HG02943 (cell line): Measurements from ENCODE around the gene RTN4R.
"Not testable (repeated sequence)": the region's sequence is repeated elsewhere in the genome, so short reads cannot be mapped to it uniquely, and the experiment has no call there.

Experiments used
- ATAC-seq: cut with Tn5 transposase; IDR thresholded peaks from one replicate; pipeline ENCODE4 v1.9.1; 2021; ENCODE audit warnings: mild to moderate bottlenecking, low read depth, moderate library complexity; ENCODE audit not compliant: unreplicated experiment

Gene RTN4R

GRCh38 chr22:20289182-20290044, 21.3 kb upstream of the RTN4R start:
- ATAC-seq = not testable (repeated sequence)

- ATAC-seq = not testable (repeated sequence)
These were observed 18.8 kb upstream of the RTN4R start for GRCh38 chr22:20286784-20287423.

GRCh38 chr22:20286312-20286660, 18.2 kb upstream of the RTN4R start:
- not testable (repeated sequence) for ATAC-seq

- ATAC-seq = not testable (repeated sequence)
These were observed 17.6 kb upstream of the RTN4R start for GRCh38 chr22:20285473-20286311.

- no peak for ATAC-seq
These were observed 16.5 kb upstream of the RTN4R start for GRCh38 chr22:20284471-20285086.

- ATAC-seq = no peak
These were observed 15.6 kb upstream of the RTN4R start for GRCh38 chr22:20283674-20284066.

- ATAC-seq = no peak
These were observed 15.0 kb upstream of the RTN4R start for GRCh38 chr22:20282901-20283673.

GRCh38 chr22:20281891-20282290, 13.8 kb upstream of the RTN4R start:
- no peak for ATAC-seq

- ATAC-seq = not testable (repeated sequence)
These were observed 13.4 kb upstream of the RTN4R start for GRCh38 chr22:20281473-20281872.

- ATAC-seq = no peak
These were observed 12.7 kb upstream of the RTN4R start for GRCh38 chr22:20280866-20281265.

GRCh38 chr22:20280163-20280562, 12.0 kb upstream of the RTN4R start:
- not testable (repeated sequence) for ATAC-seq

GRCh38 chr22:20279662-20280134, 11.6 kb upstream of the RTN4R start:
- ATAC-seq = no peak

GRCh38 chr22:20278726-20279490, 10.8 kb upstream of the RTN4R start:
- ATAC-seq = not testable (repeated sequence)

- ATAC-seq = not testable (repeated sequence)
These were observed 10.0 kb upstream of the RTN4R start for GRCh38 chr22:20277936-20278635.

GRCh38 chr22:20276468-20276867, 8.3 kb upstream of the RTN4R start:
- ATAC-seq = no peak

GRCh38 chr22:20275836-20276235, 7.7 kb upstream of the RTN4R start:
- no peak for ATAC-seq

- ATAC-seq = not testable (repeated sequence)
These were observed 7.2 kb upstream of the RTN4R start for GRCh38 chr22:20275325-20275724.

GRCh38 chr22:20274374-20274773, 6.3 kb upstream of the RTN4R start:
- not testable (repeated sequence) for ATAC-seq
